Stimulated activated CD8-positive, alpha-beta memory T cell treated with anti-CD3 and anti-CD28 coated beads, Interleukin-15, amount 100 ng/mL, for 1 hour (primary cell): ENCODE data around the gene GMDS.
"Not testable (repeated sequence)": the region's sequence is repeated elsewhere in the genome, so short reads cannot be mapped to it uniquely, and the experiment has no call there.

Experiments used
- DNase-seq: peaks from one replicate; pipeline ENCODE4 v3.0.0-alpha.2; 2020; ENCODE audit warnings: low read depth

The GMDS gene

GRCh38 chr6:1708820-1709219, 536.6 kb downstream of the GMDS start:
- no peak for DNase-seq

GRCh38 chr6:1708122-1708521, 537.3 kb downstream of the GMDS start:
- DNase-seq: no peak

- DNase-seq: no peak
Measured at GRCh38 chr6:1705630-1706029, 539.8 kb downstream of the GMDS start.

- DNase-seq: no peak
Measured at GRCh38 chr6:1705183-1705582, 540.2 kb downstream of the GMDS start.

- DNase-seq: no peak
Measured at GRCh38 chr6:1704711-1705110, 540.7 kb downstream of the GMDS start.

- DNase-seq: no peak
Measured at GRCh38 chr6:1703923-1704322, 541.5 kb downstream of the GMDS start.

- DNase-seq: no peak
Measured at GRCh38 chr6:1703091-1703855, 542.1 kb downstream of the GMDS start.

- DNase-seq: no peak
Measured at GRCh38 chr6:1702580-1703051, 542.8 kb downstream of the GMDS start.

GRCh38 chr6:1701668-1702353, 543.6 kb downstream of the GMDS start:
- no peak for DNase-seq

- DNase-seq: no peak
Measured at GRCh38 chr6:1700278-1700967, 545.0 kb downstream of the GMDS start.

- DNase-seq: no peak
Measured at GRCh38 chr6:1698527-1698926, 546.9 kb downstream of the GMDS start.

GRCh38 chr6:1697688-1698351, 547.6 kb downstream of the GMDS start:
- DNase-seq: no peak

- DNase-seq: no peak
Measured at GRCh38 chr6:1696463-1696850, 548.9 kb downstream of the GMDS start.

- no peak for DNase-seq
Measured at GRCh38 chr6:1695546-1696462, 549.6 kb downstream of the GMDS start.

- not testable (repeated sequence) for DNase-seq
Measured at GRCh38 chr6:1691828-1692227, 553.6 kb downstream of the GMDS start.

- DNase-seq: not testable (repeated sequence)
Measured at GRCh38 chr6:1690656-1691055, 554.7 kb downstream of the GMDS start.

GRCh38 chr6:1689141-1689540, 556.3 kb downstream of the GMDS start:
- DNase-seq: no peak

GRCh38 chr6:1688396-1688795, 557.0 kb downstream of the GMDS start:
- no peak for DNase-seq

- DNase-seq: no peak
Measured at GRCh38 chr6:1687402-1687801, 558.0 kb downstream of the GMDS start.

GRCh38 chr6:1686117-1687098, 559.0 kb downstream of the GMDS start:
- no peak for DNase-seq
